GM13977 (cell line): ENCODE results near the gene SIDT2.

Experiments used
- DNase-seq: peaks from one replicate; pipeline ENCODE4 v3.0.0; 2012; ENCODE audit warnings: low spot score
- in situ Hi-C: fragments of 300-500 bp; cut with MboI; formaldehyde crosslinking; loops from one replicate; pipeline ENCODE4 v1.12.0; 2022; ENCODE audit warnings: low sequenced_read_pairs, low pct_unique_long_range_greater_than_20kb, mixed read lengths, inconsistent platforms; ENCODE audit not compliant: unreplicated experiment
- TF ChIP-seq, protein P1 (sequence below): IDR thresholded peaks from 2 replicates; pipeline ENCODE4 v1.5.1; 2012; ENCODE audit warnings: mild to moderate bottlenecking, control low read depth; ENCODE audit not compliant: insufficient read depth; ENCODE audit errors: extremely low read depth, missing control alignments

Gene SIDT2

DNA sequence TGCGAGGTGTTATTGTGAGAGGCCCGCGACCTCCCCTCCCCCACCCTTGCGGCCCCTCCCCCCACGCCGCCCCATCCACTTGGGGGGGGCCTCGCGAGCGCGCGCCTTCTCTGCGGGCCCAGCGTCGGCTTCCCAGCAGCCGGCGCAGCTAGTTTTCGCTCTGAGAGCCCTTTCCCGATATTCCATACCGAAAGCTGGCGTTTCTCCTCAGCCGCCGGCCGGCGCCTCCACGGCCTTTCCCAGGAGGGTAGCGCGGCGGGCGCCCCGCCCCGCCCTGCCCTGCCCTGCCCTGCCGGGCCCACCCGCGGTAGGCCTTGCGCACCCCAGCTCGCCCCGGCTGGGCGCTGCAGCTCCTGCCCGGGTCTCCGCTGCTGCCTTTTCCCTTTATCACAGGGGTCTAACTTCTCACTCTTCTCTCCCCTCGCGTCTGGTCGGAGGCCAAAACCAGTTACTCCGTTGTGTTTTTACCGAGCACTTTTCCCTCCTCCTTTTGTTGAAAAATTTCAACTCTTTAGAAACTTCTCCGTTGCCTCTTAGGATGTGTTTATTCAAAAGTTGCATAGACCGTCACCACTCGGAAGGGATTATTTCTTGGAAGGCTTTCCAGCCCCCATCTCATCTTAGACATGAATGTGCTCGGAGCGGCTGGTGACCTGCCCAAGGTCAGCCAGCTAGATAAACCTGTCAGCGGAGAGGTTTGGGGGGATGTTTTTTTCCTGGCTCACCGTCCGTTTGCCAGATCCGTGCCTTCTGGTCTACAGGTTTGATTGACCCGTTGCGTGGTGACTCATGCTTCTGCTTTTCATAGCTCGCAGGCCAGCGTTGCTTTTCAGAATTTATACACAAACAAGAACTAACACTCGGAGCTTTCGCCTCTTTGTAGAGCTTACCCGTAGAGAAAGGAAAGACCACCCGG is 33.8 kb upstream of the SIDT2 start:
- DNase-seq = peak; percentile 72
- TF ChIP-seq, protein P1, sequence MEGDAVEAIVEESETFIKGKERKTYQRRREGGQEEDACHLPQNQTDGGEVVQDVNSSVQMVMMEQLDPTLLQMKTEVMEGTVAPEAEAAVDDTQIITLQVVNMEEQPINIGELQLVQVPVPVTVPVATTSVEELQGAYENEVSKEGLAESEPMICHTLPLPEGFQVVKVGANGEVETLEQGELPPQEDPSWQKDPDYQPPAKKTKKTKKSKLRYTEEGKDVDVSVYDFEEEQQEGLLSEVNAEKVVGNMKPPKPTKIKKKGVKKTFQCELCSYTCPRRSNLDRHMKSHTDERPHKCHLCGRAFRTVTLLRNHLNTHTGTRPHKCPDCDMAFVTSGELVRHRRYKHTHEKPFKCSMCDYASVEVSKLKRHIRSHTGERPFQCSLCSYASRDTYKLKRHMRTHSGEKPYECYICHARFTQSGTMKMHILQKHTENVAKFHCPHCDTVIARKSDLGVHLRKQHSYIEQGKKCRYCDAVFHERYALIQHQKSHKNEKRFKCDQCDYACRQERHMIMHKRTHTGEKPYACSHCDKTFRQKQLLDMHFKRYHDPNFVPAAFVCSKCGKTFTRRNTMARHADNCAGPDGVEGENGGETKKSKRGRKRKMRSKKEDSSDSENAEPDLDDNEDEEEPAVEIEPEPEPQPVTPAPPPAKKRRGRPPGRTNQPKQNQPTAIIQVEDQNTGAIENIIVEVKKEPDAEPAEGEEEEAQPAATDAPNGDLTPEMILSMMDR = no peak
- in situ Hi-C loops = no loop called here

DNA sequence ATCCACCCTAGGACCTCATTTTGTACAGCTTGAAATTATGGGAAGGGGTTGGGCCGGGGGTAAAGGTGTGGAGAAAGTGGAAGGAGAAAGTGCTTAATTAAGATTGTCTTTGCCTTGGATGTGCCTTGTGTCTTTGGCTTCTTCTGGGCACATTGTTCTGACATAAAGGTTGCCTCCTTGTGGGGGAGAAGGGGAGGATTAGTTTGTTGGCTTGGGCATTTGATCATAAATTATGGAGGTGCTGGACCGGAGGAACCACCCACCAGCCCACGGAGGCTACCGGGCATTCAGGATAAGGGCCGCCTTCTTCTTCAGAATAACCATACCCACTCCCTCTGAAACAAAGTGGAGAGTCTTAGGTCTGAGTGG is 33.2 kb upstream of the SIDT2 start:
- peak; percentile 33 for DNase-seq
- in situ Hi-C loops = no loop called here
- TF ChIP-seq, protein P1 = no peak

DNA sequence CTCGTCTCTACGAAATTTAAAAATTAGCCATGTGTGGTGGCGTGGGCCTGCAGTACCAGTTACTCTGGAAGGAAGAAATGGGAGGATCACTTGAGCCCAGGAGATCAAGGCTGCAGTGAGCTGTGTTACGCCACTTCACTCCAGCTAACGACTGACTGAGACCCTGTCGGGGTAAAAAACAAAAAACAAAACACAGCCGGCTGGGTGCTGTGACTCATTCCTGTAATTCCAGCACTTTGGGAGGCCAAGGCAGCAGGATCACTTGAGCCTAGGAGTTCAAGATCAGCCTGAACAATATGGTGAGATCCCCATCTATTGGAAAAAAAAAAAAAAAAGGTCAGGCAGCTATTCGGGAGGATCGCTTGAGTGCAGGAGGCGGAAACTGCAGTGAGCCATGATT is 32.0 kb upstream of the SIDT2 start:
- TF ChIP-seq, protein P1 = no peak
- in situ Hi-C loops = no loop called here
- DNase-seq = no peak

DNA sequence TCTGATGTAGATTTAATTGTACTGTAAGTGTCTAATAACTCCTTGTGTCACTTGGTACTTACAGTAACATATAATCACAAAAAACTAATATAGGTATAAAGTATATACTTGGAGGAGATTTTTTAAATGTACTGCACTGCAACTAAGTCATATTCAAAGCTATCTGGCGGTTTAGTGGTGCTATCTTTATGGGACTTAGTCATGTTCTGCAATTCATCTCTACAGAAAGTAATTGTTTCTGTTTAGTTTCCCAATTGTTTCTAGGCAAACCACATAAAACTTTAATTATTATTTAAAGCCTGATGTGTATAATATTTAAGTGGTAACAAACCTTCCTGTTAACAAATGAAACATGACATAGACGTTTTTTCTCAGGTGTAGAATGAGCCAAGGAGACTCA is 26.5 kb upstream of the SIDT2 start:
- in situ Hi-C loops = no loop called here

DNA sequence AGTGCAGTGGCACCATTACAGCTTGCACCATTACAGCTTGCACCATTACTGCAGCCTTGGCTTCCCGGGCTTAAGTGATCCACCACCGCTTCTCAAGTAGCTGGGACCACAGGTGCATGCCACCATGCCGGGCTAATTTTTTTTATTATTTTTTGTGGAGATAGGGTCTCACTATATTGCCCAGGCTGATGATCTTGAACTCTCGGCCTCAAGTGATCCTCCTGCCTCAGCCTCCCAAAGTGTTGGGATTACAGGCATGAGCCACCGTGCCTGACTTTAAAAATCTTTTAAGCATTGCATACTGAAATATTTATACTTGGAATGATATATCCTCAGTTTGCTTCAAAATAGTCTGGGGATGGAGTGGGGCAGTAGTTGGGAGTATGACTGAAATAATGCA is 24.1 kb upstream of the SIDT2 start:
- in situ Hi-C loops = no loop called here
- no peak for DNase-seq
- TF ChIP-seq, protein P1 = no peak

More for the DNA sequence above, 26.5 kb upstream of the SIDT2 start:
- TF ChIP-seq, protein P1 = no peak
- DNase-seq = no peak

DNA sequence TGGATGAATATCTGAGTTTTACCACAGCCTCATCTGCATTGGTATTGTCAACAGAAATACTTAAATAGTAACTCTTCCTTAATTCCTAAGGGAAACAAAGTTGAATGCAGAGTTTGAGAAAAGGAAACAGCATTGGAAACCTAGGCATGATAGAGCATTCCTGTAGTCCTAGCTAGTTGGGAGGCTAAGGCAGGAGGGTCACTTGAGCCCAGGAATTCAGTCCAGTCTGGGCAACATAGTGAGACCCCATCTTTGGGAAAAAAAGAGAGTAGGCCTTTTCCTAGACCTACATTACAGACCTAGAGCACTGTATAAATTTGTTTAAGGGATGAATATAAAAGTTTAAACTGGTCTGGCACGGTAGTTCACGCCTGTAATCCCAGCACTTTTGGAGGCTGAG is 21.0 kb upstream of the SIDT2 start:
- TF ChIP-seq, protein P1 = no peak
- no peak for DNase-seq
- in situ Hi-C loops = no loop called here
